Peyer's patch (tissue), 4 donors: Measurements from ENCODE around the gene MBD4.

Experiments used
- CTCF ChIP-seq, 6 experiments: fragments of 450-650 bp in 4 of 6; fragments of 200-600 bp in 2 of 6; sonication (generic) in 1 of 6; IDR thresholded peaks; one replicate each; pipeline ENCODE4 v1.5.1; 2017 to 2019; ENCODE audit warnings: antibody characterized with exemption in 6 of 6, mild to moderate bottlenecking in 3 of 6, moderate library complexity in 1 of 6
- POLR2A ChIP-seq, 2 donors: fragments of 450-650 bp; IDR thresholded peaks; one replicate each; pipeline ENCODE4 v1.5.1; 2017; ENCODE audit warnings: antibody characterized with exemption in 2 of 2, mild to moderate bottlenecking in 2 of 2, moderate library complexity in 2 of 2

DNA sequence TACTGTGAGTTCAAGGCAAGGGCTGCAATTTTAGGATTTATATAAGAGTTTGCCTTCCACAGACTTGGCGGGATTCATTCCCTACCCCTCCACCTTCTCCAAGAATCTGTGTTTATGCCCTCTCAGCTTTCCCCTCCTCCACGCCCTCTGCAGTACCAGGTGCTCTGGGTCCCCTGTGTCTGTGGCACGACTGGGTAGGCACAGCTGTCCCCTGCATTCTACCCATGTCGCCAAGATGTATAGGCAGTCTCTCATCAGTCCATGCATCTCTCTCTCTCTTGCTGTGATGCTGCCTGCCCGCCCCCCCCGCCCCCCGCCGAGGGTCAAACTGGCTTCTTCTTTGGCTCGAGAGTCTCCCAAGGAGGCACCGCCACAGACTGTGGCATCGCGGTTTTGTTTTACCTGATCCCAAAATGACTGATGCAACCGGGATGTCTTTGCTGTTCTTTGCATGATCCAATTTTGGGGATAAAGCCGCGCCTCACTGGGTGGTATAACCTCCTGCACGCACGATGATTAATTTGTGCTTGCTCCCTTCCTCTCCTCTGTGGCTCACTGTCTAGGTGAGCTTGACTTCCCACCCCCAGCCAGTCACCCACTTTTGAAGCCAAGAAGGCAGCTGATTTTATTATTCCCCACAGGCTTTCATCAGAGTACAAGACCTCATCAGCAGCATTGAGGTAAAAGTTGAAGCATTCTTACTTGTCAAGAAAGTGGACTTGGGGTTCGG lies 55.0 kb downstream of the MBD4 start:
- TF ChIP-seq CTCF (IDR thresholded peaks at IDR 0.05) (no peak), POLR2A (IDR thresholded peaks at IDR 0.05) (no peak)
